ENCODE data around the gene GCK. TPM values are rescaled to one million over a fixed set of nuclear protein-coding genes. Genes with fewer than 3 reads are reported as not detected.
A peak's percentile ranks its signal among the peaks of the same experiment; 100 is the strongest.

The GCK gene
- total RNA-seq, 1 donor = 0.43 TPM

GRCh38 chr7:44138698-44139097 is 50.5 kb downstream of the GCK start:
- H3K4me3 ChIP-seq (ENCODE audit: low read depth, low read length) = no peak overlapping the region
- no peak for DNase-seq (ENCODE audit: low read depth)
- no peak for TF ChIP-seq CTCF (IDR thresholded peaks at IDR 0.05; ENCODE audit: insufficient read depth, low read depth, low read length)

DNA sequence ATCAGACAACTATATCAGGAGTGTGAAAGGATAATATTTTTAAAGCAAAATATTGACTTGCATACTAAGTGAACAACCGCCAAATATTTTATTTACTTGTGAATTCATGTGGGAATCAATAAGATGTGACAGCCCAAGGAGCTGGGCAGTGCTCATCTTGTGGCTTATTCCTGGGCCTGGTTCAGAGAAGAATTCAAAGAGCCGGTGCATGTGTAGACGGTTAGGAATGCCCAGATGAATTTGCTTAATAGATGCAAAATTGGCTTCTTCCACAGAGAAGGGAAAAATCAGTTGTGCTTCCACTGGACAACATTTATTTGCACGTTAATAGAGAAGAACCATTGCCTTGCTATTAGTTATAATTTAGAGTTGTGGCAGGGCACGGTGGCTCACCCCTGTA is 52.5 kb downstream of the GCK start:
- no peak for DNase-seq (ENCODE audit: low read depth)
- no peak overlapping the region for H3K4me3 ChIP-seq (ENCODE audit: low read depth, low read length)
- no peak for TF ChIP-seq CTCF (IDR thresholded peaks at IDR 0.05; ENCODE audit: insufficient read depth, low read depth, low read length)

DNA sequence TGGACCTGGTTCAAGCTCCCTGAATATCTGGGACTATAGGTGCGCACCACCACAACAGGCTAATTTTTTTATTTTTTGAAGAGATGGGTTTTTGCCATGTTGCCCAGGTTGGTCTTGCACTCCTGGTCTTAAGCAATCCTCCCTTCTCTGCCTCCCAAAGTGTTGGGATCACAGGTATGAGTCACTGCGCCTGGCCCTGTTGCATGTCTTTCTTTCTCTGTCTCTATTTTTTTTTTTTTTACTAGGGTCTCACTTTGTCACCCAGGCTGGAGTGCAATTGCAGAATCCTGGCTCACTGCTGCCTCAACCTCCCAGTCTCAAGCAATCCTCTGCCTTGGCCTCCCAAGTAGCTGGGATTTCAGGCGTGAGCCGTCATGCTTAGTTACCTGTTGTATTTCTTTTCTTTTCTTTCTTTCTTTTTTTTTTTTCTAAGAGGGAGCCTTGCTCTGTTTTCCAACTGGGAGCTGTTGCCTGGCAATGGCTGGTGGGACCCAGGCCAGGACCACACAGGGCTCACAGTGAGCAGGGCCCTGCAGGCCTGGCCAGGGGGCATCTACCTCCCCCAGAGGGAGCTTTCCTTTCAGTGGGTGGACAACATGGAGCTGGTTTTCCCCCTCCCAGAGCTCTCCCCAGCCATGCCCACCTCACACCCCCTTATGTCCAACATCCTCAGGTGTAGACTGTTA is 54.2 kb downstream of the GCK start:
- DNase-seq (ENCODE audit: low read depth) = no peak
- no peak overlapping the region for H3K4me3 ChIP-seq (ENCODE audit: low read depth, low read length)
- no peak for TF ChIP-seq CTCF (IDR thresholded peaks at IDR 0.05; ENCODE audit: insufficient read depth, low read depth, low read length)

DNA sequence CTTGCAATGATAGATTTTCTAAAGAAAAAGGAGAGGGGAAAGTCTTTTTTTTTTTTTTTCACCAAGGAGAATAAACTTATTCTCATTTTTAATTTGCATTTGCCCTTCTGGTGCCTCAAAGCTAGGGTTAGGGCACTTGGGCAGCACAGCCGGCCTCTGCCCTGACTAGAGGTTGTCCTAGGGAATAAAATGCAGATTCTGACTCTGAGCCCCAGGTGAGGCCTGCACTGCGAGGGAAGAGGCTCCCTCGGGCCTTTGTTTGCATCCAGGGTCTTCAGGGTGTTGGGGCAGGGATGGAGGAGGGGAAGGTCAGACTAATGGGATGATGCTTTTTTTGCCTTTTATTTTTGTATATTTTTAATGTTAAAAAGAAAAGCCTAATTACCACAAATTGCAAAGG is 55.9 kb downstream of the GCK start:
- DNase-seq (ENCODE audit: low read depth) = no peak
- no peak for TF ChIP-seq CTCF (IDR thresholded peaks at IDR 0.05; ENCODE audit: insufficient read depth, low read depth, low read length)
- no peak overlapping the region for H3K4me3 ChIP-seq (ENCODE audit: low read depth, low read length)

DNA sequence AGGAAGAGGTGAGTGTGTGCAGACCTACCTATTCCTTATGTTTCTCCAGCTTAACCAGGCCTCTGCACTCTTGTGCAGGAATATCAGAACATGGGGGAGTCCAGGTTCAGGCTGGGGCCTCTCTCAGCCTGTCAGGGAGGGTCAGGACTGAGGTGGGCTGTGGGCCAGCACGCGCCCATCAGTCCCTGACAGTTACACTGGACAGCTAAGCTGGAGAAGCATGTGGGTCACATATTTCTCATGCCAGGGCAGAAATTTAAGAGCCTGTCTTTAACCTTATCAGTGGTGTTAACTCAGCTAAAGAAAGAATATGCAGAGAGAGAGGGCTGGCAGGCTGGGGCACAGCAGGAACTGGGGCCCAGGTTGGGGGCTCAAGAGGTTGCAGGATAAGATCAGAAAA is 57.2 kb downstream of the GCK start:
- H3K4me3 ChIP-seq (ENCODE audit: low read depth, low read length) = no peak overlapping the region
- no peak for TF ChIP-seq CTCF (IDR thresholded peaks at IDR 0.05; ENCODE audit: insufficient read depth, low read depth, low read length)
- peak; percentile 63 for DNase-seq (ENCODE audit: low read depth)

- DNase-seq (ENCODE audit: low read depth) = peak; percentile 74
- TF ChIP-seq CTCF (IDR thresholded peaks at IDR 0.05; ENCODE audit: insufficient read depth, low read depth, low read length) = peak; percentile 69
- no peak overlapping the region for H3K4me3 ChIP-seq (ENCODE audit: low read depth, low read length)
Measured at GRCh38 chr7:44131173-44132029, 57.8 kb downstream of the GCK start.

All from fibroblast of villous mesenchyme (primary cell).